GM19468 (cell line): ENCODE data around the gene TEX36.
A peak's percentile ranks its signal among the peaks of the same experiment; 100 is the strongest.
"Not testable (repeated sequence)": the region's sequence is repeated elsewhere in the genome, so short reads cannot be mapped to it uniquely, and the experiment has no call there.

Source experiments
- ATAC-seq: cut with Tn5 transposase; IDR thresholded peaks from one replicate; pipeline ENCODE4 v1.9.1; 2021; ENCODE audit warnings: mild to moderate bottlenecking, moderate library complexity, moderate number of reproducible peaks; ENCODE audit not compliant: unreplicated experiment; ENCODE audit errors: extremely low read depth

TEX36 gene, protein sequence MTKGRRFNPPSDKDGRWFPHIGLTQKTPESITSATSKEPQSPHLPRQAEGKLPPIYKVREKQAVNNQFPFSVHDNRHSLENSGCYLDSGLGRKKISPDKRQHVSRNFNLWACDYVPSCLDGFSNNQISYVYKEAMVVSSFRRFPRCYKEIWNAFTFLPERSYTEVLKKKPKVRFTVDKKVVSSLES

DNA sequence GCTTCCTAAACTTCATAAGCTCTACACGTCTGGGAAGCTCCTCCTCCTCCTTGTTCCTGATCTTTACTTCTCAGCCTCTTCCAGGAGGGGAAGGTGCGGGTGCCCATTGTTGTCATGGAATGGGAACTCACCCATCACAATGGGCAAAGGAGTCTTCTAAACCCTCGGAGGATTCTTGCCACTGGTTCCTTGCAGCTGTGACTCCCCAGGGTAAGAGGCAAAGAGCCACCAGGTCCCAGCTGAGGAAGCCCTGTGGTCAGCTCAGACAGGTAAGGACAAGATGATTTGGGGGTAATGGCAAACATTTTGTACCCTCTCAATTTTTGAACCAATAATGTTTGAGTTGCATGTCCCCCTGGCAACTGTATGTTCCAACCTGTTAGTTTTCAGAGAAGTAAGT is at the start of gene TEX36:
Gene TEX36, minus strand, starts transcription at position 101 of the 400 bp plus-strand sequence. CDS start 174 bp downstream, outside the sequence.
- no peak for ATAC-seq

DNA sequence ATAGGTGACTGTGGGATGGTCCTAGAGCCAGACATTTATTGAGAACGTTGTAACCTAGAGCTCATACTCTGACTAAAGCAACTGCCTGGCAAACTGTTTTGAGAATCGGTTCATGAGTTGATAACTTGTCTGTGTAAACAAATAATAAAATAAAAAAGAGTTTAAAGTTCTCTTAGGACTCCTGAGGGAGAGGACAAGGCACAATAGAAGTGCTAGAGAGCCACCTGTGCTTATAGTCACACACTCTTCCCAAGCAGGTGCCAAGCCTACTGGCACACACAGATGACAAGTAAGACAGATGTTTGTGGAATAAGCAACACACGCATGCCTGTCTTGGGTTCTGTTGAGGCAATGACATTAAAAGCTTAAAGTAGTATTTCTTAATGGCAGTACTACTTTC is 44.5 kb upstream of the TEX36 start:
- ATAC-seq: no peak

DNA sequence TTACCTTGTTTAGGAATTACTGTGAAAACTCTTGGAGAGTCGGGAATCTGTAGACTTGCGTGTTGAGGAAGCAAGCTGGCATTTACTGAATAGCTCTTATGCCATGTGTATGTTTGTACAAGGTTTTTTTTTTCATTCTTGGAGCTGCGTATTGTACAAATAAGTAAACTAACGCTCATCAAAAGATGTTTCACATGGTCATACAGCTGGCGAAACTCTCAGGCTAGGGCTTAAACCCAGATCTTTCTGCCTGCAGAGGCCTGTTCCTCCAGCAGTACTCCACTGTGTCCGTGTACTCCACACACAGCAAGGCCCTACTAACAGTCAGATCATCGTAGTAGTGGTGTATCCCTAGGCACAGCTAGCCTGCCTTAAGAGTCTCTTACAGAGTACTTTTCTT is 44.0 kb upstream of the TEX36 start:
- no peak for ATAC-seq

DNA sequence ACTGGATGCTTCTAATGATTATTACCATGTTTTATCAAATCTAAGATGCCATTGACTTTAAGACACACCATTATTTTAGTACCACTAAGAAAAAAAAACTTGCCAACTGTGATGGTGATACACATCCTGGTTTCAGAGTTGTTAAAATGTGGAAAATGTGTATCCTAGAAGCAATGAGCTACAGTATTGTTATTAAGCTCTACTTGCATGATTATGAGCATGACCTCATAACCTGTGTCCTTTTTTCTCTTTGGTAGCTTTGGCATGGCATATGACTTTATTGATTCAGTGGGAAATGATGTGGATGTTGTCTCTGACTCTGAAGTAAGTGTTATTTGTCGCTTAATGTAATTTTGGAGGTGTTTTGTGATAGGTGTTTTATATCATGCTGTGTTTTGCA is 39.8 kb upstream of the TEX36 start:
- no peak for ATAC-seq

DNA sequence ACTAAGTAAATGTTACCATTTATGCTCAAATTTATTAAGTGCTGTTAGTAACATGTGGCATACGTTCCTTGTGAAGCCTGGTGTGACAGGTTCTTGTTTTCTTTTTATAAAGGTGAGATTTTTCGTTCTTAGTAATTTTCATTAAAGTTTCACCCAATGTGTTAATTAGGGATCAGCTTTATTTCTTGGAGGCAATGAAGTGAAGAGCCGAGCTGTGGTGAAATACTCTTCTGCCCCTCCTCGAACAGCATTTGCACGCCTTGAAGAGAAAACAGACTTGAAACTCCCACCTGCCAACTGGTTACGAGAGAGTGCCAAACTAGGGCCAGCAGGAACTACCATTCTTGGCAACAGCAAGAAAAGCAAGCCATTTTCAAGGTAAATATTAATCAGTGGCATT is 38.1 kb upstream of the TEX36 start:
- peak; percentile 27 for ATAC-seq

DNA sequence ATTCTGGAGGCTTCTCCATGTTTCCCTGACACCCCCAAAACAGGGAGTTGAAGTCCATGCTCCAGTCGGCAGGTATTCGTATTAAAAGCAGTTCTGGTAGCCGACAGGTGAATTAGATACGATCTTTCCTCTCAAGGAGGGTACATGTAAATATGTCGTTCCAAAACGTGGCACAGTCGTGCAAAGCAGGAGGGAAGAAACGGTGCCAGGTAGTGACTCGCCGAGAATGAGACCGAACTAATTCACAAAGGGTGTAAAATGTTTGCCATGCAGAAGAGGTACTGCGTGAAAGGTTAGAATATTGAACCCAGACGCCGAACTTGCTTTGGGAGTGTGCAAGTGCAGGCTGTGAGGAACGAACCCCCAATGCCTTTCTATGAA is 37.0 kb upstream of the TEX36 start:
- no peak for ATAC-seq

DNA sequence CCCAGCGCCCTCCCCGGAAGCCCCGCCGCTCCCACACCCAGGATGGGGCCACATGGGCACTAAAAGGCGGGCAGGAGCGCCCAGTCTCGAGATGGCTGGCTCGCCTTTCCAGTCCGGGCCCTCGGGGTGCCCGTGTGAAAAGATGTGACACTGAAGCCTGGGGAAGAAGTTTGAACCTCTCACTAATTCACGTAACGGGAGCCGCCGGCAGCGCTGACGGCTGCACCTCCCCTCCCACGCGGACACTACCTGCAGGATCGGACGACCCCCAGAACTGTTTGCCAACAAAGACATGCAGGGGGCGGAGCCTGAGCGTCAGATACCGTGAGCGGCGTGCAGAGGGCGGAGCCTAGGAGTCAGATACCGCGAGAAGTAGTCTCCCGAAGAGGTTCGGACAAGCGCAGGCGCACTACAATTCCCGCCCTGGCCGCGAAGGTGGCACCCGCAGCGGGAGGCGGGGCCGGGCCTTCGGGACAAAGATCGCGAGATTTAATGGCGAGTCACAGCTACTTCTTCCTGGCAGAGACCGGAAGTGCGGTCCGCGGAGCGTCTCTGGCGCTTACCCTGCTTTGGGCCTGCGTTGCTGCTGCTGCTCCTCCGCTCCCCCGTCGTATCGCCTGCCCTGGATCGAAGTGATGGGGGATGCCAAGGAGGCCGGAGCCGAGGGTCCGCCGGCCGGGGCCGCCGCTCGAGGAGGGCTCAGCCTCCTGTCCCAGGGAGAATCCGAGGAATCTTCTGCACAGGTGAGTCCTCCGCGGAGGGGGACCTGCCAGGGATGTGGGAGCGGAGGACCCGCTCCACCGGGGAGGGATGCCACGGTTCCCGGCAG is 36.4 kb upstream of the TEX36 start, which contains the start of gene EDRF1:
Gene EDRF1, plus strand, starts transcription at position 537 of the 829 bp plus-strand sequence. Its CDS starts 99 bp downstream, at position 636.
- peak; percentile 92 for ATAC-seq

DNA sequence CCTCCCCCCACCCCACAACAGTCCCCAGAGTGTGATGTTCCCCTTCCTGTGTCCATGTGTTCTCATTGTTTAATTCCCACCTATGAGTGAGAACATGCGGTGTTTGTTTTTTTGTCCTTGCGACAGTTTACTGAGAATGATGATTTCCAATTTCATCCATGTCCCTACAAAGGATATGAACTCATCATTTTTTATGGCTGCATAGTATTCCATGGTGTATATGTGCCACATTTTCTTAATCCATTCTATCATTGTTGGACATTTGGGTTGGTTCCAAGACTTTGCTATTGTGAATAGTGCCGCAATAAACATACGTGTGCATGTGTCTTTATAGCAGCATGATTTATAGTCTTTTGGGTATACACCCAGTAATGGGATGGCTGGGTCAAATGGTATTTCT is 31.8 kb upstream of the TEX36 start:
- ATAC-seq: not testable (repeated sequence)

DNA sequence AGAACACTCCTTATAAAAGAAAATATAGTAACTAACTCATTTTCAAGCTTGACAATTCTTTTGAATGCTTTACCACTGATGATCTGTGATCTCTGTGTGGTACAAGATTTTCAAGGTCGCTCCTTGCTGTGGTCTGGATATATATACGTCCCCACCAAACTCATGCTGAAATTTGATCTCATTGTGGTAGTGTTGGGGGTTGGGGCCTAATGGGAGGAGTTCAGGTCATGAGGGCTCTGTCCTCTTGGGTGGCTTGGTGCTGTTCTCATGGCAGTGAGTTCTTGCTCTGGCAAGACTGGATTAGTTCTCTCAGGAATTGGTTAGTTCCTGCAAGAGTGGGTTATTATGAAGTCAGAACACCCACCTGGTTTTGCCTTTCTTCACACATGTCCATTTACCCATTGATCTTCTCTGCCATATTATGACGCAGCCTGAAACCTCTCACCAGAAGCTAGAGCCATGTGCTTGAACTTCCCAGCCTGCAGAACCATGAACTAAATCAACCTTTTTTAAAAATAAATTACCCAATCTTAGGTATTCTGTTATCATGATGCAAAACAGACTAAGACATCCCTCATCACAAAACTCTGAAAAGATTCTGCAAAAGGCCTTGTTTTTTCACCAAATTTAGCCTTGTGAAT is 28.3 kb upstream of the TEX36 start:
- no peak for ATAC-seq

DNA sequence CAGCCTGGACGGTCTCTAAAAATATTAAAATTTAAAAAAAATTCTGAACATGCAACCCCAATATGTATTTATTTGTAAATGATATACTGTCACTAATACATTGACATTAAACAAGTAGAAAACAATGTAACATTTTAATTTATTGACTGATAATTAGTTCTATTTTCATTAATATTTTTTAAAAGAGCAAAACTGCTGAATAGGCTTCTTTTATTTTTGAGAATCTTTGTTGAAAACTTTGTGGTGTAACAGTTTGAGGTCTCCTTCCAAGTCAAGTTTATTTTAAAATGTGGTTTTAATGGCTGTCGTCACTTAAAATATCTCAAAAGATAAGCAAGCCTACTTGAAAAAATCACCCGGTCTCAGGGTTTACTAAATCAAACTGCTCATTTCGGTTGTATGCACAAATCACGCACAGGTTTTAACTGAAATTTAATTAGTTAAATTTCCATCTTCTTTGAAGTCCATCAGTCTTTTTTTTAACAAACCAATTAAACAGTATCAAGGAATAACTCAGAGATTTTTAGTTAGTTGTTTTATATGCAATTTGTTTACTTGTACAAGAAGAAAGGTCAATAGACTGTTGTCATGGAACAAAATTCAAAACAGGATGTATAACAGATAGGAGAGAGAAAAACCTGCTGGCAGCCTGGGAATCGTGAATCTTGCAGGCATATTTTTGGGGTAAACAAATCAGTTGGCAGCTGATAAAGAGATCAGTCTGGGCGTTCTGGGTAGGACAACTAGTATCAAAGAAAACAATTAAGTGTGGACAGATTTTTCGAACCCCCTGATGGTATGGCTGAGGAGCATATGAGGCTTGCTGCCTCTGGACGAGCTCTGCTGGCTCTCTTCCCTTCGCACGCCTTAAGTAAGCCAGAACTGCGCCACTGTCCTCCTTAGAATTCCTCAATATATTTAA is 26.9 kb upstream of the TEX36 start:
- ATAC-seq: no peak

DNA sequence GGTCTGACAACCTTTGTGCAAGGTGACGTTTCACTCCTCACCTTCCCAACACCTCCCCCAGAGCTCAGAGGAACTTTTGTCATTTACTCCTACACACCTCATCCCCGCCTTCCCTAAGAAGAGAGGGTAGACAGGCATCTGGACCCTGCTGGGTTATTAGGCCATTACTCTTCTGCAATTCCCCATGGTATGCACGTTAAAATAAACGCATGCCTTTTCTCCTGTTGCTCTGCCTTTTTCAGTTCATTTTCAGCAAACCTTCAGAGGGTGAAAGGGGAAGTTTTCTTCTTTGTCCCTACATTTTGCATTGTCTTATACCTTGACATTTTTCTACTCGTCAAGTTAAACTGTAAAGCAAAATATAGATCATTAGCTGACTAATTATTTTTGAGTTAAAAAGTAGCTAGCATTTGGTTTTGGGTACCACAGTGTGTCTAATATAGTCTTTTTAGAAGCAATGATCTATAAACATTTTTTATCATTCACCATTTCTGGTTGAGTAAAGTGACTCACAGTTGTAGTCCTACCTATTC is 26.1 kb upstream of the TEX36 start:
- peak; percentile 22 for ATAC-seq

DNA sequence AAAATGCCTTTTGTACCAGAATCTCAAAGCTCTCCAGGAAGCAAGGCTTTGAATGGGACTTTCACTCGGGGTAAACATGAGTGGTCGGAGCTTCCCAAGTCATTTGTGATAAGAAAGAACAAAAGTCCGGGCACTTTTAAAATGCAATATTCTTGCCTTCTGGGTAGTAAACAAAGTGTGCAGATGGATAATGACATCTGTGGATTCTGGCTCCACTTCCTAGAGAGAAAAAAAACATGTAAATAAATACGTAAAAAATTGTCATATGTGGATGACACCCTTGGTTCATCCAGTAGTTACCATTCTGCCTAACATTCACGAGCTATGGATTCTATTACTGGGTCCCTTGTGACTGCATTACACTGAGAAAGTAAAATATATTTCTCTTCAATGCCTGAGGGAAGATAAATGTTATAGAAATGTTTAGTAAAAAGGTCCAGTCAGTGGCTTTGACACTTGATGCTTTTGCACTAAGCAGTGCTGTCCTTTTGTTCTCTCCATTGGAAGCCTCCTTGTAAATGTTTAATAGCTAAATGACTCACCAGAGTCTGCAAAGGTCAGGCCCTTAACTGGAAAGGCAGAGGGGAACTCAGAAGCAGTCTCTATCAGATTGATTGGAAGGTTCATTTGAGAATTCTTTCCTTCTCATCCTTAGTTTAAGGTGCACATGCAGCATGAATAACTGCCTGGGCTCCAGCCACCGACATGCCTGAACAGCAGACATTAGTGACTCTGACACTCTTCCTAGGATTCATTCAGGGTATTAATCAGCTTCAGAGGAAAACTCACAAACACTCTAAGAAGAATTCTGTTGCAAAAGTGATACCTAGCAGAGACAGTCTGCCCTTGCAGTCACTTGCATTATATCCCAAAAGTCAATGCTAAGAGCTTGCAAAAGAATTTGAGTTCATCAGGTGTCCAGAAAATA is 24.8 kb upstream of the TEX36 start:
- no peak for ATAC-seq

DNA sequence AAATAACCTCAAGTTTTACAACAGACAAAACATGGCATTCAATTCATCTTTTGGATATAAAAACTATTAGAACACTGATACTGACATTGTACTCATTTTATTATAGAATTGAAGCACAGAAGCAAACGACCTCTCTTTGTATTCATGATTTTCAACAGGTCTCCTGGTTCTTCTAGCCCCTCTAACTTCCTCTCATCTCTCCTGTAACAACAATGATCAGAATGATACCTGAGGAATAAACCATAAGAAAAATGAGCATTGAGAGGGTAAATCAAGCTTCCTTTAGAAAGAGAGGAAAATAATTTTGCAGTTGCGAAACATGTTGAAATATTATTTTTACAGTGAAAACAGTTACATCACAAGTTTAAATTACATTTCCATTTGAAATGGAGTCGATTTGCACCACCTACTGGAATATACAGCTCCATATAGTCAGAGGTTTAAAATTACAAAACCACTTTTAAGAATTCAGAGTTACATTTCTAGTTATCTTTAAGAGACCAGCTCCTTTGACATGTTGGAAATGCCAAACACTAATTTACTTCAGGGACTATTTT is 17.5 kb upstream of the TEX36 start:
- no peak for ATAC-seq

DNA sequence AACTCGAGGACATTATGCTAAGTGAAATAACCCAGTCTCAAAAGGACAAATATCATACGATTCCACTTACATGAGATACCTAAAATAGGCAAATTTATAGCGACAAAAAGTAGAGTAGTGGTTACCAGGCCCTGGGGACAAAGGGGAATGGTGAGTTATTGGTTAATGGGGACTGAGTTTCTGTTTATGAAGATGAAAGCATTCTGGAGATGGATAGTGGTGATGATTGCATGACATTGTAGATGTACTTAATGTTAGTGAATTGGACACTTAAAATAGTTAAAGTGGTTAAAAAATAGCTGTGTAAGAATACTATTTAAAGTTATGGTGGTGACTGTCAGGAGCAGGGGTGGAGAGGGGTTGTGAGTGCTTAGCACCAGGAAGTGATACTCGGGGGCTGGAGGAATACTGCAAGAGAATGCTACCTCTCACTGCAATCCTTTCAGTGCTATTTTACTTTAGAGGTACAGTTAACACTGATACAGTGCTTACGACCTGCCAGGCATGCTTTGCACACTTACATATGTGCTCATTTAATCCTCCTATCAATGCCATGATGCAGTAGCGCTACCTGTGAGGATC is 16.7 kb upstream of the TEX36 start:
- no peak for ATAC-seq

DNA sequence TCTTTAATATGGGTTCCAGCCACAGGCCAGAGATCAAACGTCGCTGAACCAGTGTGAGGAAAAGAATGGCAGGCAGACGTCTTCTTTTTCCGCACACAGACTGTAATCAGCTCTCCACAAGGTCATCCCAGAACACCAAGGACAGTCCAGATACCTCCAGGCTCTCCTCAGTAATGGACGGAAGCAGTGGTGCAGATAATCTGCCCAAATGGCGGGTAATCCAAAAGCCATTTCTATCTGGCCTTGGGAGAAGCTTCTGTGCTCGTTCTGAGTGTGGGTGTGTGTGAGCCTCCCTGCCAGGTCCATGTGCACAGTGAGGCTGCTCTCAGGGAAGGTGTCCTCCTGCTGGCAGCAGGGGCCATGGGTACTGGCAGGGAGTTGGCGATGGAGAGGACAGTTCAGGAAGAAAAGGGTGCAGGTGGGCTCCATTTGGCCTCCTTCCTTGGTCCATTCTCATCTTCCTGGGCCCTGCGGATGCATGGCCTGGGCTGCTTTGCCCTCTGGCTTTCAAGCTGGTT is 15.6 kb upstream of the TEX36 start:
- ATAC-seq: no peak

DNA sequence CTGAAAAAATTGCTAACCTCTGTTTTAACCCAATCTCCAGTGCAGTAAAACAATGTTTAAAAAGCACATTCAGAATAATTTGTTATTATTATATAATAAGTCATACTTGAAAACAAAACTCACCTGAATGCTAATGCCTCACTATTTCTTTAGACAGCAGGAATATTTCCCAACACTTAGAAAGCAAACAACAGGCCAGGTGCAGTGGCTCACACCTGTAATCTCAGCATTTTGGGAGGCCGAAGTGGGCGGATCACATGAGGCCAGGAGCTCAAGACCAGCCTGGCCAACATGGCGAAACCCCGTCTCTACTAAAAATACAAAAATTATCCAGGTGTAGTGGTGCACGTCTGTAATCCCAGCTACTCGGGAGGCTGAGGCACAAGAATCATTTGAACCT is 13.9 kb upstream of the TEX36 start:
- not testable (repeated sequence) for ATAC-seq

DNA sequence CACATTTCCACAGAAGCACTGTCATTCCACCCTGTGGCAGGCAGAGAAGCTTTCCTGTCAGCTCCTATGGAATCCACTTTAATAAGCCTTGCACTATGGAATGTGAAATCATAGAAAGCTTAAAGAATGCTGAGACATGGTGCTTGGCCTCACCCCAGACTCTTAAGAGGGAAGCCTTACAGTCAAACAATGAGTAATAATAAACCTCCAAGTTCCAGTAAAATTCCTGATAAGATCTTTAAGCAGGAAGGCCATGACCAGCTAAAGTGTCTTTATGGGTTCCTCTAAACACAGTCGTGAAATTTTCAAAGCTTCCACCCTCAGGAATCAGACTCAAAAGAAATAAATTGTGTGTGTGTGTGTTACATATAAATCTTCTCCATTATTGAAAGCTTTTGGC is 11.9 kb upstream of the TEX36 start:
- no peak for ATAC-seq

DNA sequence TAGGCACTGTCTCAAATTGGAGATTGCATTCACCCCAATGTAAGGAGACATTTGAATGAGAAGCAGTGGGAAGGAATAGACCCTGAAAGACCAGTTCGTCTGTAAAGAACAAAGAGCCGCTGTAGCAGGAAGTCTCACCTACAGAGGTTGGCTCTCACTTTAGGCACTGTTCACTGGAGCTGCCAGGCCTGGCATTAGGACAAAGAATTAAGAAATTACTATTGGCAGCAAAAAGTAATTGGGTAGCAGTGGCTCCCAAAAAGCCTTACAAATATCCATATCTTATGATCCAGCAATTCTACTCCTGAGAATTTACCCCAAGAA is 10.5 kb upstream of the TEX36 start:
- ATAC-seq: no peak
